ENCODE measurements around the gene NOL4.

Gene NOL4

DNA sequence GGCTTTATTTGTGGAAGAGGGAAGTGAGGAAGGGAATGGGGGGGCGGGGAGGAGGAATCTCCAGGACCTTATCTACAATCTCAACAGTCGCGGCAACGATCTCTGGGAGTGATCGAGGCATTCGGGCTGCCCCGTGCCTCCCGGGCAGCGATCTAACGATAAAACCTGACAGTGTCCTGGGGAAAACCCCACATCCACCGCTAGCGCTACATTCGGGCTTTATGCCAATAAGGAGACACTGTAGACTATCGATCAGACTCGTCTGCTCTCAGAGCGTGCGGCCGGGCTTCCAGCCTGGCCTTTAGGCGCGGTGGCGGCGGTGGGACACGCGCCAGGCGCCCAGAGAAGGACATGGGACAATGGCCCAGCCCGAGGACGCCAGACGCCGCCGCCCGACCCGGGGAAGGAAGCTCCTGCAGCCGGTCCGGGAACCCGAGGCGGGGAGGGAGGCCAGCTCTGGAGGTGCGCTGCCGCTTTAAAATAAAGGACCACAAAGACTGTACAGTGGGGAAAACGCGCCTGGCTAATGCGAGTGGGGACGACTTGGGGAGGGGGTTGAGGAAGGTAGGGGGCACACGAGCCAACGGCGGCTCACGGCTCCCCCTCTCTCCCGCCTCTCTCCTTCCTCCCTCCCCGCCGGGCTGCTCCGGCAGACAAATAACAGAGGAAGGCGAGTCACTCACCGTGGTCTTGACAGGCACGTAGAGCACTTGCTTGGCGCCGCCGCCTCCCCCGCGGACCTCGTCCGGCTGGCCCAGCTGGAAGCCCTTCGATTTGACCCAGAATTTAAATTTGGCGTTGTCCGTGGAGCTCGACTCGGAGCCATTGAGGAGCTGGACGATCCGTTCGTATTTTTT lies 2.2 kb downstream of the NOL4 start:
- Histone ChIP-seq H3K36me3 (no peaks in the 10 kb centered on the region), H3K4me3 (peak overlapping the region; percentile 52 to 57), H3K9me3 (no peaks in the 10 kb centered on the region), H3K27ac (peak overlapping the region; percentile 25 to 37), H3K27me3 (peaks cover 0 to 46% of the 10 kb centered on the region in 2 donors), H3K4me1 (peaks cover 0 to 38% (median 34%) of the 10 kb centered on the region in 4 donors)
- TF ChIP-seq, protein P1, sequence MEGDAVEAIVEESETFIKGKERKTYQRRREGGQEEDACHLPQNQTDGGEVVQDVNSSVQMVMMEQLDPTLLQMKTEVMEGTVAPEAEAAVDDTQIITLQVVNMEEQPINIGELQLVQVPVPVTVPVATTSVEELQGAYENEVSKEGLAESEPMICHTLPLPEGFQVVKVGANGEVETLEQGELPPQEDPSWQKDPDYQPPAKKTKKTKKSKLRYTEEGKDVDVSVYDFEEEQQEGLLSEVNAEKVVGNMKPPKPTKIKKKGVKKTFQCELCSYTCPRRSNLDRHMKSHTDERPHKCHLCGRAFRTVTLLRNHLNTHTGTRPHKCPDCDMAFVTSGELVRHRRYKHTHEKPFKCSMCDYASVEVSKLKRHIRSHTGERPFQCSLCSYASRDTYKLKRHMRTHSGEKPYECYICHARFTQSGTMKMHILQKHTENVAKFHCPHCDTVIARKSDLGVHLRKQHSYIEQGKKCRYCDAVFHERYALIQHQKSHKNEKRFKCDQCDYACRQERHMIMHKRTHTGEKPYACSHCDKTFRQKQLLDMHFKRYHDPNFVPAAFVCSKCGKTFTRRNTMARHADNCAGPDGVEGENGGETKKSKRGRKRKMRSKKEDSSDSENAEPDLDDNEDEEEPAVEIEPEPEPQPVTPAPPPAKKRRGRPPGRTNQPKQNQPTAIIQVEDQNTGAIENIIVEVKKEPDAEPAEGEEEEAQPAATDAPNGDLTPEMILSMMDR (IDR thresholded peaks at IDR 0.05), result no peak
- DNase-seq, result peak in 1 of 2 donors; percentile 20
- intact Hi-C loops (cut with DNase I; ENCODE audit: low total_unique reads), result no loop called here

DNA sequence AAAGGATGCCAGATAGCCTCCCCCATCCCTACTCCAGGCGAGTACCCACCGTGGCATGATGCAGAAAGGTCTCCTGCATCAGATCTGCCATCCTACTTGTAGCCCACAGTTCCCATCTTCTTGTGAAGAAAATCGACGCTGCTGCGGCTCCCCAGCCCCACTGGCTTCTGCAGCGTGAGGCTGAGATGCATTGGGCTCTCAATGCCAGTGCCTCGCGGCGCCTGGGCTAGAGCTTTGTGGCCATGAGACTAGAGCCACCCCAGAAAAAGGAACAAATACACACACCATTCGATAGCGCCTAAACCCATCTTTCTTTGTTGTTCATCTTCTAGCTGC lies 2.8 kb downstream of the NOL4 start:
- Histone ChIP-seq H3K9me3 (no peaks in the 10 kb centered on the region), H3K36me3 (no peaks in the 10 kb centered on the region), H3K4me1 (peaks cover 0 to 38% (median 34%) of the 10 kb centered on the region in 4 donors), H3K27ac (peak overlapping the region in 1 of 2 donors; percentile 37), H3K27me3 (peaks cover 0 to 42% of the 10 kb centered on the region in 2 donors), H3K4me3 (peak overlapping the region; percentile 52 to 57)
- intact Hi-C loops (cut with DNase I; ENCODE audit: low total_unique reads), result no loop called here
- DNase-seq, result no peak
- TF ChIP-seq, protein P1 (IDR thresholded peaks at IDR 0.05), result no peak

DNA sequence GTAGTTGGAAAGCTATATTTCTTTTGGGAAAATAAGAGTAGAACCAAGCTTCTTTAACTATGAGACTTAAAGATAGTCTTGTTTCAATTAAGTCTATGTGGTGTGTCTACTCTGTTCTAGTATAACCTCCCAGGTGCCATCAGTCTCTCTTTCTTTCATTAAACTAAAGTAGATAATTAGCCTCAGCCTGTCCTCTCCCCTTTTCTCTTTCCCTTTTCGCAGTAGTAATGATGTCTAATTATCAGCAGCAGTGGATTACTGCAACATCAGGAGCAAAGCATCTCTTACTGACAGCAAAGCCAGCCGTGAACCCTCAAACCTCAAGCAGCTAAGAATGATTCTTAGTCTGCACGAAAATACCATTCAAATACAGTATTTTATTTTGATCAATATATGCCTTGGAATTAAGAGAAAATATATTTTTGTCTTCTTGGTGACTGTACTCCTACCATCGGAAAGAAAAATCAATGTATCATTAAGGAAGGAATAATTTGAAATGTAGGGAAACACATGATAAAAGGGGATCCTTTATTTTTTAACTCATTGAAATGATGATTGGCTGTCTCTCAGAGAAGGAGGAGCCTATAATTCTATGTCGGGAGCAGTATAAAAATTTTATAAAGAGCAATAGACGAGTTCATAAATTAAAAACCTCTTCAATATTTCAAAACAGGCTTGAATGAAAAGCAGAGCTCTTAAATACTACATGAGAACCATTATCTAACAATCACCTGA lies 4.5 kb downstream of the NOL4 start:
- Histone ChIP-seq H3K27me3 (peaks cover 0 to 32% of the 10 kb centered on the region in 2 donors), H3K4me3 (no peak overlapping the region), H3K36me3 (no peaks in the 10 kb centered on the region), H3K27ac (no peak overlapping the region), H3K4me1 (peaks cover 0 to 35% (median 34%) of the 10 kb centered on the region in 4 donors), H3K9me3 (no peaks in the 10 kb centered on the region)
- DNase-seq, result no peak
- intact Hi-C loops (cut with DNase I; ENCODE audit: low total_unique reads), result no loop called here
- TF ChIP-seq, protein P1 (IDR thresholded peaks at IDR 0.05), result no peak

DNA sequence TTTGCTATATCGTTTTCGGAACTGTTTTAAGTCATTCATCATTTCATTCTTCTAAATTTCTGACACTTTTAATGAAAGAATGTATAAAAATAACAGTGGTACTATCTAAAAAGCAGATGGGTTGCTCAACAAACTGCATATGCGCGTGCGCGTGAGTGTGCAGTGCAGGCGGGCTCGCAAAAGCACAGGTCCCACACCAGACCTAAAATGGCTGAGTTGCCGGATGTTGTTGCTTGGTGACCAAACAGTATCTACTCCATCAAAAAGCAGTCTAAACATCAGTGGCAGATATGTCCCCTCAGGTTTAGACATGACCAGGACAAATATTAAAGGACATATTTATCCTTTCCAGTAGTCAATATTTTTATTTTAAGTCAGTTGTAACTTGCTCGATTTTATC lies 5.1 kb downstream of the NOL4 start:
- Histone ChIP-seq H3K9me3 (no peaks in the 10 kb centered on the region), H3K36me3 (no peaks in the 10 kb centered on the region), H3K27ac (no peak overlapping the region), H3K4me1 (peaks cover 0 to 29% (median 28%) of the 10 kb centered on the region in 4 donors), H3K4me3 (no peak overlapping the region), H3K27me3 (peaks cover 0 to 26% of the 10 kb centered on the region in 2 donors)
- TF ChIP-seq, protein P1 (IDR thresholded peaks at IDR 0.05), result no peak
- intact Hi-C loops (cut with DNase I; ENCODE audit: low total_unique reads), result no loop called here
- DNase-seq, result no peak

DNA sequence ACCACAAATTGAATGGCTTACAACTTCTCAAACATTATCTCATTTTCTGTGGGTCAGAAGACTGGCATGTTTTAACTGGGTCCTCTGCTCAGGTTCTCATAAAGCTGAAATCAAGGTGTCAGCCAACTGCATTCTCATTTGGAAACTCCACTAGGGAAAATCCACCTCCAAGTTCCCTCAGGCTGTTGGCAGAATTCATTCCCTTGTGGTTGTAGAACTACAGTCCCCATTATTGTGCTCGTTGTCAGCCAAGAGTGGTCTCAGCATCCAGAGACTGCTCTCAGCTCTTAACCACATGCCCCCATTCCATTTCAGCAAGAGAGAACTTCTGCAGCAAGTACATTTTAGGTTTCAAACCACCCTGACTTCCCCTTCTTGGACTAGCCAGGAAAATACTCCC lies 12.2 kb downstream of the NOL4 start:
- Histone ChIP-seq H3K27ac (no peak overlapping the region), H3K4me3 (no peak overlapping the region), H3K36me3 (no peaks in the 10 kb centered on the region), H3K9me3 (no peaks in the 10 kb centered on the region), H3K4me1 (no peaks in the 10 kb centered on the region), H3K27me3 (no peaks in the 10 kb centered on the region)
- no peak for DNase-seq
- TF ChIP-seq, protein P1 (IDR thresholded peaks at IDR 0.05), result no peak
- intact Hi-C loops (cut with DNase I; ENCODE audit: low total_unique reads), result no loop called here

Data from tibial artery (tissue), 4 donors.